ENCODE data around the gene TPRX2. TPM values are rescaled to one million over a fixed set of nuclear protein-coding genes. Genes with fewer than 3 reads are reported as not detected.
A peak's percentile ranks its signal among the peaks of the same experiment; 100 is the strongest.

TPRX2 gene
- total and polyA plus RNA-seq, 2 of the 13 experiments (the other 11 are each of a cell fraction or from before 2014, with no cell fraction given) = not detected

DNA sequence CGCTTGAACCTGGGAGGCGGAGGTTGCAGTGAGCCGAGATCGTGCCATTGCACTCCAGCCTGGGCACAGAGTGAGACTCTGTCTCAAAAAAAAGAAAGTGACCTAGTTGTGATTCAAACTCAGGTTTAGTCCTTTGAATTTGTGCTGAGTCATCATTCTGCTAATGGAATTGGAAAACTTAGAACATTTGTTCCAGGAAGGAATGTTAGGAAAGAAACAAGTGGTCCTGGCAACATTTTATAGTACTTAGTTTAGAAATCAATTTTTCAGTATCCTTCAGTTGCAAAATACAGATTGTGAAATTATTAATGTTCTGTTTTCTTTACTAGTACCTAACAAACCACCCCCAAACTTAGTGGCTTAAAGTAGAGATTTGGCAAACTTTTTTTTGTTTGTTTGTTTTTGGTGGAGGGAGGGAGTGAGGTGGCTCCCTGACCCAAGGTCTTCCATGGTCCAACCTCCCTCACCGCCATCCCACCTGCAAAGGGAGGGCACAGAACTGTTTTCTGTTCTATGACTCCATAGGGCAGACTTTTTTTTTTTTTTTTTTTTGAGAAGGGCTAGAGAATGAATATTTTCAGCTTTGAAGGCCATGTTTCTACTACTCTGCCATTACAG, 36.2 kb downstream of the TPRX2 start:
- FAIRE-seq = no peak
- peak; percentile 58 for DNase-seq (ENCODE audit: low spot score)
- H3K4me1 ChIP-seq (ENCODE audit: insufficient read depth, low read length) = peaks cover 59% of the 10 kb centered on the region
- 70% methylated on average over 5 of the region's 5 CpGs for WGBS (ENCODE audit: low lambda C conversion rate)
- in situ Hi-C loops (cut with HindIII; ENCODE audit: extremely low pct_ligation_motif_present, low pct_unique_long_range_greater_than_20kb) (no loop called here), intact Hi-C loops (cut with micrococcal nuclease; ENCODE audit: unreplicated experiment) (no loop called here)
- no peak for ATAC-seq
- no TSS peak for BruUV-seq (replicated peaks)
- CTCF ChIA-PET (ENCODE audit: low intra/inter-chr PET ratio, low total read pairs) = no interaction called here
- H3K27me3 ChIP-seq (ENCODE audit: control insufficient read depth in 1 of 2, insufficient read depth in 2 of 2, low read length in 2 of 2) = no peaks in the 10 kb centered on the region
- H2AFZ ChIP-seq (ENCODE audit: low read length) = no peak overlapping the region
- no peaks in the 10 kb centered on the region for H4K20me1 ChIP-seq (ENCODE audit: insufficient read depth, low read length)
- H3K79me2 ChIP-seq (ENCODE audit: insufficient read depth, low read length) = no peaks in the 10 kb centered on the region
- peak overlapping the region; percentile 64 for H3K27ac ChIP-seq (ENCODE audit: extremely low read length, insufficient read depth, low read length)
- H3K9me3 ChIP-seq (ENCODE audit: low read length) = no peaks in the 10 kb centered on the region
- no peak overlapping the region for H3K9ac ChIP-seq (ENCODE audit: insufficient read depth, low read depth, low read length)
- H3K36me3 ChIP-seq (replicated peaks in 1 of 2; ENCODE audit: control insufficient read depth in 1 of 2, insufficient read depth in 2 of 2, low read length in 2 of 2) = no peaks in the 10 kb centered on the region
- POLR2A ChIA-PET = no interaction called here
- no peak overlapping the region for H3K4me2 ChIP-seq (ENCODE audit: low read depth, low read length)
- no peak overlapping the region for H3K4me3 ChIP-seq (replicated peaks in 1 of 3; ENCODE audit: insufficient read depth in 1 of 3, low read depth in 2 of 3, low read length in 3 of 3)
- TF ChIP-seq SMARCC2 (IDR thresholded peaks at IDR 0.05) (no peak), ZMYM4 (CRISPR knock-in tag; IDR thresholded peaks at IDR 0.05) (0 out of 2 replicates have a peak, but pooled peaks have one; percentile 22), GZF1 (CRISPR knock-in tag; IDR thresholded peaks at IDR 0.05) (no peak)
- TF ChIP-seq, protein P1, sequence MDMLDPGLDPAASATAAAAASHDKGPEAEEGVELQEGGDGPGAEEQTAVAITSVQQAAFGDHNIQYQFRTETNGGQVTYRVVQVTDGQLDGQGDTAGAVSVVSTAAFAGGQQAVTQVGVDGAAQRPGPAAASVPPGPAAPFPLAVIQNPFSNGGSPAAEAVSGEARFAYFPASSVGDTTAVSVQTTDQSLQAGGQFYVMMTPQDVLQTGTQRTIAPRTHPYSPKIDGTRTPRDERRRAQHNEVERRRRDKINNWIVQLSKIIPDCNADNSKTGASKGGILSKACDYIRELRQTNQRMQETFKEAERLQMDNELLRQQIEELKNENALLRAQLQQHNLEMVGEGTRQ (IDR thresholded peaks at IDR 0.05; ENCODE audit: low read depth, low read length) = no peak
- TF ChIP-seq, protein P1 (CRISPR knock-in tag; IDR thresholded peaks at IDR 0.05; ENCODE audit: borderline replicate concordance) = no peak
- TF ChIP-seq, protein P2, sequence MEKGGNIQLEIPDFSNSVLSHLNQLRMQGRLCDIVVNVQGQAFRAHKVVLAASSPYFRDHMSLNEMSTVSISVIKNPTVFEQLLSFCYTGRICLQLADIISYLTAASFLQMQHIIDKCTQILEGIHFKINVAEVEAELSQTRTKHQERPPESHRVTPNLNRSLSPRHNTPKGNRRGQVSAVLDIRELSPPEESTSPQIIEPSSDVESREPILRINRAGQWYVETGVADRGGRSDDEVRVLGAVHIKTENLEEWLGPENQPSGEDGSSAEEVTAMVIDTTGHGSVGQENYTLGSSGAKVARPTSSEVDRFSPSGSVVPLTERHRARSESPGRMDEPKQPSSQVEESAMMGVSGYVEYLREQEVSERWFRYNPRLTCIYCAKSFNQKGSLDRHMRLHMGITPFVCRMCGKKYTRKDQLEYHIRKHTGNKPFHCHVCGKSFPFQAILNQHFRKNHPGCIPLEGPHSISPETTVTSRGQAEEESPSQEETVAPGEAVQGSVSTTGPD (CRISPR knock-in tag; IDR thresholded peaks at IDR 0.05) = peak; percentile 45; the same call in 1 of the 2 replicates
- TF ChIP-seq, protein P3, sequence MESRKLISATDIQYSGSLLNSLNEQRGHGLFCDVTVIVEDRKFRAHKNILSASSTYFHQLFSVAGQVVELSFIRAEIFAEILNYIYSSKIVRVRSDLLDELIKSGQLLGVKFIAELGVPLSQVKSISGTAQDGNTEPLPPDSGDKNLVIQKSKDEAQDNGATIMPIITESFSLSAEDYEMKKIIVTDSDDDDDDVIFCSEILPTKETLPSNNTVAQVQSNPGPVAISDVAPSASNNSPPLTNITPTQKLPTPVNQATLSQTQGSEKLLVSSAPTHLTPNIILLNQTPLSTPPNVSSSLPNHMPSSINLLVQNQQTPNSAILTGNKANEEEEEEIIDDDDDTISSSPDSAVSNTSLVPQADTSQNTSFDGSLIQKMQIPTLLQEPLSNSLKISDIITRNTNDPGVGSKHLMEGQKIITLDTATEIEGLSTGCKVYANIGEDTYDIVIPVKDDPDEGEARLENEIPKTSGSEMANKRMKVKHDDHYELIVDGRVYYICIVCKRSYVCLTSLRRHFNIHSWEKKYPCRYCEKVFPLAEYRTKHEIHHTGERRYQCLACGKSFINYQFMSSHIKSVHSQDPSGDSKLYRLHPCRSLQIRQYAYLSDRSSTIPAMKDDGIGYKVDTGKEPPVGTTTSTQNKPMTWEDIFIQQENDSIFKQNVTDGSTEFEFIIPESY (CRISPR knock-in tag; IDR thresholded peaks at IDR 0.05) = 0 out of 2 replicates have a peak, but pooled peaks have one; percentile 20
- TF ChIP-seq, protein P4, sequence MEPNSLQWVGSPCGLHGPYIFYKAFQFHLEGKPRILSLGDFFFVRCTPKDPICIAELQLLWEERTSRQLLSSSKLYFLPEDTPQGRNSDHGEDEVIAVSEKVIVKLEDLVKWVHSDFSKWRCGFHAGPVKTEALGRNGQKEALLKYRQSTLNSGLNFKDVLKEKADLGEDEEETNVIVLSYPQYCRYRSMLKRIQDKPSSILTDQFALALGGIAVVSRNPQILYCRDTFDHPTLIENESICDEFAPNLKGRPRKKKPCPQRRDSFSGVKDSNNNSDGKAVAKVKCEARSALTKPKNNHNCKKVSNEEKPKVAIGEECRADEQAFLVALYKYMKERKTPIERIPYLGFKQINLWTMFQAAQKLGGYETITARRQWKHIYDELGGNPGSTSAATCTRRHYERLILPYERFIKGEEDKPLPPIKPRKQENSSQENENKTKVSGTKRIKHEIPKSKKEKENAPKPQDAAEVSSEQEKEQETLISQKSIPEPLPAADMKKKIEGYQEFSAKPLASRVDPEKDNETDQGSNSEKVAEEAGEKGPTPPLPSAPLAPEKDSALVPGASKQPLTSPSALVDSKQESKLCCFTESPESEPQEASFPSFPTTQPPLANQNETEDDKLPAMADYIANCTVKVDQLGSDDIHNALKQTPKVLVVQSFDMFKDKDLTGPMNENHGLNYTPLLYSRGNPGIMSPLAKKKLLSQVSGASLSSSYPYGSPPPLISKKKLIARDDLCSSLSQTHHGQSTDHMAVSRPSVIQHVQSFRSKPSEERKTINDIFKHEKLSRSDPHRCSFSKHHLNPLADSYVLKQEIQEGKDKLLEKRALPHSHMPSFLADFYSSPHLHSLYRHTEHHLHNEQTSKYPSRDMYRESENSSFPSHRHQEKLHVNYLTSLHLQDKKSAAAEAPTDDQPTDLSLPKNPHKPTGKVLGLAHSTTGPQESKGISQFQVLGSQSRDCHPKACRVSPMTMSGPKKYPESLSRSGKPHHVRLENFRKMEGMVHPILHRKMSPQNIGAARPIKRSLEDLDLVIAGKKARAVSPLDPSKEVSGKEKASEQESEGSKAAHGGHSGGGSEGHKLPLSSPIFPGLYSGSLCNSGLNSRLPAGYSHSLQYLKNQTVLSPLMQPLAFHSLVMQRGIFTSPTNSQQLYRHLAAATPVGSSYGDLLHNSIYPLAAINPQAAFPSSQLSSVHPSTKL (CRISPR knock-in tag; IDR thresholded peaks at IDR 0.05) = 0 out of 2 replicates have a peak, but pooled peaks have one; percentile 6
- TF ChIP-seq, protein P5, sequence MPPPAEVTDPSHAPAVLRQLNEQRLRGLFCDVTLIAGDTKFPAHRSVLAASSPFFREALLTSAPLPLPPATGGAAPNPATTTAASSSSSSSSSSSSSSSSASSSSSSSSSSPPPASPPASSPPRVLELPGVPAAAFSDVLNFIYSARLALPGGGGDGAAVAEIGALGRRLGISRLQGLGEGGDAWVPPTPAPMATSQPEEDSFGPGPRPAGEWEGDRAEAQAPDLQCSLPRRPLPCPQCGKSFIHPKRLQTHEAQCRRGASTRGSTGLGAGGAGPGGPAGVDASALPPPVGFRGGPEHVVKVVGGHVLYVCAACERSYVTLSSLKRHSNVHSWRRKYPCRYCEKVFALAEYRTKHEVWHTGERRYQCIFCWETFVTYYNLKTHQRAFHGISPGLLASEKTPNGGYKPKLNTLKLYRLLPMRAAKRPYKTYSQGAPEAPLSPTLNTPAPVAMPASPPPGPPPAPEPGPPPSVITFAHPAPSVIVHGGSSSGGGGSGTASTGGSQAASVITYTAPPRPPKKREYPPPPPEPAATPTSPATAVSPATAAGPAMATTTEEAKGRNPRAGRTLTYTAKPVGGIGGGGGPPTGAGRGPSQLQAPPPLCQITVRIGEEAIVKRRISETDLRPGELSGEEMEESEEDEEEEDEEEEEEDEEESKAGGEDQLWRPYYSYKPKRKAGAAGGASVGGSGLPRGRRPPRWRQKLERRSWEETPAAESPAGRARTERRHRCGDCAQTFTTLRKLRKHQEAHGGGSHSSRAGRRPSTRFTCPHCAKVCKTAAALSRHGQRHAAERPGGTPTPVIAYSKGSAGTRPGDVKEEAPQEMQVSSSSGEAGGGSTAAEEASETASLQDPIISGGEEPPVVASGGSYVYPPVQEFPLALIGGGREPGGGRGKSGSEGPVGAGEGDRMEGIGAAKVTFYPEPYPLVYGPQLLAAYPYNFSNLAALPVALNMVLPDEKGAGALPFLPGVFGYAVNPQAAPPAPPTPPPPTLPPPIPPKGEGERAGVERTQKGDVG (CRISPR knock-in tag; IDR thresholded peaks at IDR 0.05; ENCODE audit: borderline replicate concordance) = 0 out of 2 replicates have a peak, but pooled peaks have one; percentile 59
